Dermis microvascular lymphatic vessel endothelial cell (primary cell): ENCODE results near the gene MEPCE. TPM values are rescaled to one million over a fixed set of nuclear protein-coding genes. Genes with fewer than 3 reads are reported as not detected.
A peak's percentile ranks its signal among the peaks of the same experiment; 100 is the strongest.

Experiments used
- DNase-seq, 2 donors: peaks; one replicate each; pipeline versions ENCODE4 v3.0.0 to v3.0.0-alpha.2; 2010; ENCODE audit warnings: low read depth in 2 of 2
- total RNA-seq: library from RNA; depleted of rRNA; stranded (reverse); fragments of >200 nt; gene quantifications from 2 replicates; pipeline ENCODE4 v1.2.1, GENCODE V29; 2014

MEPCE gene
- total RNA-seq, 1 donor from 2014 or later: 32.2 TPM

DNA sequence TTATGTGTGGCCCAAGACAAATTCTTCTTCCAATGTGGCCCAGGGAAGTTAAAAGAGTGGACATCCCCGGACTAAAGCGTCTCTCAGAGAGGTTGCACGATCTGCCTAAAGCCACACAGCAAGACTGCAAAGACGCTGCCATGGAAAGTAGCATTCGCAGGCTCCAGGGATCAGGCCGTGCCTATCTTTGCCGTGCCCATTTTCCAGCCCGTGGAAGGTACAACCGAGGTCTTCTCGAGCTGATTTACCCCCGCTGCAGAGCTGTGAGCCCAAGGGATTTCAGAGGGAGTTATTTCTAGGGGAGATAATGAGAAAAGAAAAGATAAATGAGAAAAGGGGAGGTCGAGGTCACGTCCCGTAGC, 53.1 kb downstream of the MEPCE start:
- DNase-seq: no peak

DNA sequence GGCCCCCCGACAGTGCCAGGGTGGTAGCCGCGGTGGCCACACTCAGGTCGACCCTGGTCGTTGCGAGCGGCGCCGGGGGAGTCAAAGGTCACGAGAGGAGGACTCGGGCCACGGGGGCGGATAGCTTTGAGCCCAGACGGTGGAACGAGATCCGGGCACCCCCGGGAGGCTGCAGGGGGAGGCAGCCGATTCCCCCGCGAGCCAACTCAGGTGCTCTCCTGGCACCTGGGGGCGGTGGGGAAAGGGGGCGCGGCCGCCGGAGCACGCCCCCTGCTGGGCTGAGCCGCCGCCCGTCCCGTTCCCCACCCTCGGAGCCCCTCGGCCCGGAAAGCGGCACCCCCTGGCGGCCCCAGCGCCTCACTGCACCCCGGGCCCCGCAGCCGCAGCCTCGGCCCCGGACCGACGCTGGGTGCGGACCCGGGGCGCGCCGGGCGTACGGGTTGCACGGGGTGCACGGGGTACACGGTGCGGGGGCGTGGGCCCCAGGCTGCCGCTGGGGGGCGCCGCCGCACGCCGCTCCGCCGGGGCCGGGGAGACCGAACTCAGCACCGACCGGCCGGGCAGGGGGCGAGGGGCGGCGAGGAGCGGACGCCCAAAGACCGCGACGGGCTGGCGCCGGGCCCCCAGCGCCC, 53.6 kb downstream of the MEPCE start:
- peak in 1 of 2 donors; percentile 47 for DNase-seq

Other genes starting within 250 kb of the MEPCE start
- not detected in 2 replicates for gene PVRIG, start 209.9 kb upstream of the MEPCE start, total RNA-seq
- gene SPDYE3, start 122.1 kb upstream of the MEPCE start, total RNA-seq: not detected in 2 replicates
- gene PILRB, start 71.7 kb upstream of the MEPCE start, total RNA-seq: 4.1 and 10.2 TPM in 2 replicates
- 0.13 TPM in 1 of 2 replicates, not detected in the other for gene PILRA, start 56.3 kb upstream of the MEPCE start, total RNA-seq
- gene ZCWPW1, start 1.1 kb upstream of the MEPCE start, total RNA-seq: 0.76 and 0.77 TPM in 2 replicates
- 10.1 and 11.6 TPM in 2 replicates for gene PPP1R35, start 6.7 kb downstream of the MEPCE start, total RNA-seq
- gene SPACDR, start 34.4 kb downstream of the MEPCE start, total RNA-seq: 0.39 and 0.76 TPM in 2 replicates
- gene TSC22D4, start 49.4 kb downstream of the MEPCE start, total RNA-seq: 18.5 and 37.6 TPM in 2 replicates
- 2.1 and 3.9 TPM in 2 replicates for gene NYAP1, start 54.1 kb downstream of the MEPCE start, total RNA-seq
- gene AGFG2, start 109.4 kb downstream of the MEPCE start, total RNA-seq: 28.5 and 51.7 TPM in 2 replicates
- 0.13 TPM in 1 of 2 replicates, not detected in the other for gene SAP25, start 144.1 kb downstream of the MEPCE start, total RNA-seq
- 5.1 and 6.1 TPM in 2 replicates for gene LRCH4, start 156.3 kb downstream of the MEPCE start, total RNA-seq
- 0.13 and 0.25 TPM in 2 replicates for gene FBXO24, start 156.5 kb downstream of the MEPCE start, total RNA-seq
- 0.13 and 0.51 TPM in 2 replicates for gene PCOLCE, start 172.5 kb downstream of the MEPCE start, total RNA-seq
- 6.7 and 6.8 TPM in 2 replicates for gene MOSPD3, start 182.7 kb downstream of the MEPCE start, total RNA-seq
- 0.13 and 0.26 TPM in 2 replicates for gene TFR2, start 211.7 kb downstream of the MEPCE start, total RNA-seq
- gene ACTL6B, start 226.6 kb downstream of the MEPCE start, total RNA-seq: not detected in 2 replicates
- gene GNB2, start 243.9 kb downstream of the MEPCE start, total RNA-seq: 61.2 and 97.4 TPM in 2 replicates